ENCODE results near the gene SLC6A11. TPM values are rescaled to one million over a fixed set of nuclear protein-coding genes. Genes with fewer than 3 reads are reported as not detected.

The SLC6A11 gene
- total RNA-seq, 4 donors from 2014 or later = not detected

GRCh38 chr3:10857235-10857634 lies 41.2 kb downstream of the SLC6A11 start:
- ATAC-seq (no peak), DNase-seq (no peak)
- in situ Hi-C loops (cut with MboI; ENCODE audit: low sequenced_read_pairs in 4 of 4) = no loop called here
- no peak for TF ChIP-seq CTCF (IDR thresholded peaks at IDR 0.05 in 4 of 5, conservative IDR thresholded peaks at IDR 0.05 in 1 of 5)
- TF ChIP-seq POLR2A (IDR thresholded peaks at IDR 0.05) = no peak
- Histone ChIP-seq H3K27me3 (peaks cover 0 to 12% (median 0%) of the 10 kb centered on the region in 3 donors), H3K4me3 (no peak overlapping the region), H3K27ac (no peak overlapping the region), H3K36me3 (no peaks in the 10 kb centered on the region), H3K4me1 (no peaks in the 10 kb centered on the region), H3K9me3 (no peaks in the 10 kb centered on the region)
- intact Hi-C loops (cut with DNase I; ENCODE audit: low total_unique reads) = no loop called here

- ATAC-seq (no peak), DNase-seq (no peak)
- no peaks in the 10 kb centered on the region for H3K9me3 ChIP-seq
- H3K27me3 ChIP-seq = peaks cover 0 to 12% (median 0%) of the 10 kb centered on the region in 3 donors
- H3K4me3 ChIP-seq = no peak overlapping the region
- H3K27ac ChIP-seq = no peak overlapping the region
- intact Hi-C loops (cut with DNase I; ENCODE audit: low total_unique reads) = no loop called here
- H3K36me3 ChIP-seq = no peaks in the 10 kb centered on the region
- in situ Hi-C loops (cut with MboI; ENCODE audit: low sequenced_read_pairs in 4 of 4) = no loop called here
- no peak for TF ChIP-seq POLR2A (IDR thresholded peaks at IDR 0.05)
- TF ChIP-seq CTCF (IDR thresholded peaks at IDR 0.05 in 4 of 5, conservative IDR thresholded peaks at IDR 0.05 in 1 of 5) = no peak
- H3K4me1 ChIP-seq = no peaks in the 10 kb centered on the region
These were observed 42.1 kb downstream of the SLC6A11 start for GRCh38 chr3:10858091-10858490.

- Histone ChIP-seq H3K27me3 (peaks cover 0 to 5% (median 0%) of the 10 kb centered on the region in 3 donors), H3K4me3 (no peak overlapping the region), H3K27ac (no peak overlapping the region), H3K9me3 (no peaks in the 10 kb centered on the region), H3K4me1 (no peaks in the 10 kb centered on the region), H3K36me3 (no peaks in the 10 kb centered on the region)
- ATAC-seq (no peak), DNase-seq (no peak)
- in situ Hi-C loops (cut with MboI; ENCODE audit: low sequenced_read_pairs in 4 of 4) = no loop called here
- TF ChIP-seq CTCF (IDR thresholded peaks at IDR 0.05 in 4 of 5, conservative IDR thresholded peaks at IDR 0.05 in 1 of 5) (no peak), POLR2A (IDR thresholded peaks at IDR 0.05) (no peak)
- intact Hi-C loops (cut with DNase I; ENCODE audit: low total_unique reads) = no loop called here
These were observed 51.4 kb downstream of the SLC6A11 start for GRCh38 chr3:10867384-10867783.

- in situ Hi-C loops (cut with MboI; ENCODE audit: low sequenced_read_pairs in 4 of 4) (no loop called here), intact Hi-C loops (cut with DNase I; ENCODE audit: low total_unique reads) (no loop called here)
- no peak for DNase-seq
- no peaks in the 10 kb centered on the region for H3K36me3 ChIP-seq
- TF ChIP-seq CTCF (IDR thresholded peaks at IDR 0.05 in 4 of 5, conservative IDR thresholded peaks at IDR 0.05 in 1 of 5) = no peak
- TF ChIP-seq POLR2A (IDR thresholded peaks at IDR 0.05) = no peak
- H3K27ac ChIP-seq = no peak overlapping the region
- H3K4me3 ChIP-seq = no peak overlapping the region
- H3K9me3 ChIP-seq = no peaks in the 10 kb centered on the region
- H3K27me3 ChIP-seq = peaks cover 0 to 7% (median 0%) of the 10 kb centered on the region in 3 donors
- no peak for ATAC-seq
- no peaks in the 10 kb centered on the region for H3K4me1 ChIP-seq
These were observed 53.4 kb downstream of the SLC6A11 start for GRCh38 chr3:10869460-10869859.

GRCh38 chr3:10870296-10870695 lies 54.3 kb downstream of the SLC6A11 start:
- in situ Hi-C loops (cut with MboI; ENCODE audit: low sequenced_read_pairs in 4 of 4) (no loop called here), intact Hi-C loops (cut with DNase I; ENCODE audit: low total_unique reads) (no loop called here)
- Histone ChIP-seq H3K27me3 (peaks cover 0 to 4% (median 0%) of the 10 kb centered on the region in 3 donors), H3K4me3 (no peak overlapping the region), H3K27ac (no peak overlapping the region), H3K9me3 (no peaks in the 10 kb centered on the region), H3K4me1 (no peaks in the 10 kb centered on the region), H3K36me3 (no peaks in the 10 kb centered on the region)
- no peak for ATAC-seq
- DNase-seq = no peak
- TF ChIP-seq CTCF (IDR thresholded peaks at IDR 0.05 in 4 of 5, conservative IDR thresholded peaks at IDR 0.05 in 1 of 5) (no peak), POLR2A (IDR thresholded peaks at IDR 0.05) (no peak)

All from gastrocnemius medialis (tissue), 4 donors.